ENCODE results near the gene CWC22.
"Not testable (repeated sequence)": the region's sequence is repeated elsewhere in the genome, so short reads cannot be mapped to it uniquely, and the experiment has no call there.

CWC22 gene

GRCh38 chr2:179981085-179981484 lies 26.0 kb downstream of the CWC22 start:
- TF ChIP-seq CTCF (IDR thresholded peaks at IDR 0.05; ENCODE audit: insufficient read depth, low read depth, low read length, missing control alignments): no peak
- peak; percentile 16 for DNase-seq (ENCODE audit: low read depth)
- H3K4me3 ChIP-seq (ENCODE audit: low read length): no peak overlapping the region

GRCh38 chr2:179974761-179975160 lies 32.3 kb downstream of the CWC22 start:
- DNase-seq (ENCODE audit: low read depth): peak; percentile 55
- H3K4me3 ChIP-seq (ENCODE audit: low read length): no peak overlapping the region
- TF ChIP-seq CTCF (IDR thresholded peaks at IDR 0.05; ENCODE audit: insufficient read depth, low read depth, low read length, missing control alignments): no peak

- no peak overlapping the region for H3K4me3 ChIP-seq (ENCODE audit: low read length)
- DNase-seq (ENCODE audit: low read depth): no peak
- no peak for TF ChIP-seq CTCF (IDR thresholded peaks at IDR 0.05; ENCODE audit: insufficient read depth, low read depth, low read length, missing control alignments)
Measured at GRCh38 chr2:179966778-179967394, 40.2 kb downstream of the CWC22 start.

GRCh38 chr2:179965291-179966258 lies 41.5 kb downstream of the CWC22 start:
- DNase-seq (ENCODE audit: low read depth): no peak
- H3K4me3 ChIP-seq (ENCODE audit: low read length): no peak overlapping the region
- no peak for TF ChIP-seq CTCF (IDR thresholded peaks at IDR 0.05; ENCODE audit: insufficient read depth, low read depth, low read length, missing control alignments)

GRCh38 chr2:179963626-179964025 lies 43.5 kb downstream of the CWC22 start:
- peak; percentile 46 for DNase-seq (ENCODE audit: low read depth)
- no peak for TF ChIP-seq CTCF (IDR thresholded peaks at IDR 0.05; ENCODE audit: insufficient read depth, low read depth, low read length, missing control alignments)

GRCh38 chr2:179958251-179958650 lies 48.8 kb downstream of the CWC22 start:
- H3K4me3 ChIP-seq (ENCODE audit: low read length); DNase-seq (ENCODE audit: low read depth): not testable (repeated sequence)

More at GRCh38 chr2:179963626-179964025, 43.5 kb downstream of the CWC22 start:
- H3K4me3 ChIP-seq (ENCODE audit: low read length): no peak overlapping the region

- TF ChIP-seq CTCF (IDR thresholded peaks at IDR 0.05; ENCODE audit: insufficient read depth, low read depth, low read length, missing control alignments): no peak
- H3K4me3 ChIP-seq (ENCODE audit: low read length): no peak overlapping the region
- peak; percentile 71 for DNase-seq (ENCODE audit: low read depth)
Measured at GRCh38 chr2:179954026-179954425, 53.1 kb downstream of the CWC22 start.
